NK-92 treated with Interleukin-12 subunit alpha and Interleukin-12 subunit beta, amount 100 ng/mL, for 24 hours (cell line): ENCODE data around the gene PKDCC.

Source experiments
- DNase-seq: peaks from one replicate; lab custom pipeline; 2025; lab: John Stamatoyannopoulos, UW

Gene PKDCC

GRCh38 chr2:42047488-42048298, at the start of gene PKDCC:
Gene PKDCC, plus strand, starts transcription at chr2:42048021. Its CDS starts 179 bp downstream, at chr2:42048200.
- no peak for DNase-seq

GRCh38 chr2:41998186-41999127, 49.4 kb upstream of the PKDCC start:
- DNase-seq: no peak

DNA sequence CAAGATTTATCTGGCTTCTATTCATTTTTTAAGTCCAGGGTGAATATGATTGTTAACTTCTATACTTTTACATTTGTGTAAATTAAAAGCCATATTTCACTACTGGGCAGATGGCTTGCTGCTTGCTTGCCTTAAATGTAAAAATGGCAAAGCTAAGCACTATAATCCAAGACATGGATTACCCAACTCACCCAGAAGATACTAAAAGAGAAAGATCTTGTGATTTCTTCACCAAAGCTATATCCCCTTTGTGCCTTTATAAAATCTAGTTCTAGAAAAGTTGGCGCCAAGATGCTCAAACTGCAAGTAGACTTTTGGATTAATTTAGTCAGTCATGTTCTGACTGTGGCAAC, 48.7 kb upstream of the PKDCC start:
- DNase-seq: no peak

DNA sequence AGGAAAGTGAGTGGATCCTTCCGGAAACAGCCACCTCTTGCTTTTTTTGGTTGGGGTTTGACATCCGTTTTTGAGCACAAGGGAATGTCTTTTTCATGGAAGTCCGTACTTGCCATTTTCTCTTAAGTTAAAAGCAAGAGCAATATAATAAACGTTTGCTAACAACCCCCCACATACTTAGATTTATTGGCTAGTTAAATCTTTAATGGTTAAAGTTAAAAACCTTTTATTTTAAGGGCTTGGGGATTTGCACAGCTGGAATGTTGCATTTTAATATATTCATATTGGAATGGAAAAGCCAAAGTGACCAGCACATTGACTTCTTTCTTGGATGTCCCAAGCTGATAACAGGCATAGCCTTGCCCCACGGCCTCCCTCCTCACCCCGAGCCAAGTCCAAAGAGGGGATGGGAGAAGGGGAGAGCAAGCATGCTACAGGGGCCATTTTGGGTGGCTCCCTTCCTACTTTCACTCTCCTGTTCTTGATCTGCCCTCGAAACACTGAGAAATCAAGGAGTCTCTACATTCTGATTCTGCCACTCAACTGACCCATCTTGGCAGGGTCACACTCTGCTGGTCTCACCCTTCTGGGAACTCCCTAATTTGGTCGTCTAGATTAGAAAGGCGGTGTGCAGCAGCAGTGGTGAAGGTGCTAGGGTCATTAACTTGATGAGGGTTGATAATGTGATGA, 48.1 kb upstream of the PKDCC start:
- no peak for DNase-seq

DNA sequence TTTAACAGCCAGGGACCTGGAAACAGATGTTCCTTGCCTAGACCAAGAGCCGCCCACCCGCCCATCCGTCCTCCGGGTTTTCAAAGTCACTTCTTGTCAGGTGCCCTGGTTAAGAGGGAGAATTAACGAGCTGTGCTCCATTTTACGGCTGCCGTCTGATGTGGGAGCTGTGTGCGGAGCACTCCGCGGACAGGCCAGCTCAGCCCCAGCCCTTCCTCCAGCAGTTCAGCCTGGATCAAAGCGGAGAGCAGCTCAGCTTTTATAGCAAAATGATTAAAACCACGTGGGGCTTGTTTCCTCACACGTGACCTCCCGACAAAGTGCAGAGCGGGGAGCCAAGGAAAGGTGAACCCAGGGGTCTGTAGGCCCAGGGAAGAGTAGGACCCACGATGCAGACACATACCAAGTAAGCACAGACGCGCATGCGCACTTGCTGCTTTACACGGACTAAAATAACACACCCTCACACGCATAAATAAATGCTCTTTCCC, 46.1 kb upstream of the PKDCC start:
- no peak for DNase-seq

- no peak for DNase-seq
Measured at GRCh38 chr2:42007551-42007950, 40.3 kb upstream of the PKDCC start.

DNA sequence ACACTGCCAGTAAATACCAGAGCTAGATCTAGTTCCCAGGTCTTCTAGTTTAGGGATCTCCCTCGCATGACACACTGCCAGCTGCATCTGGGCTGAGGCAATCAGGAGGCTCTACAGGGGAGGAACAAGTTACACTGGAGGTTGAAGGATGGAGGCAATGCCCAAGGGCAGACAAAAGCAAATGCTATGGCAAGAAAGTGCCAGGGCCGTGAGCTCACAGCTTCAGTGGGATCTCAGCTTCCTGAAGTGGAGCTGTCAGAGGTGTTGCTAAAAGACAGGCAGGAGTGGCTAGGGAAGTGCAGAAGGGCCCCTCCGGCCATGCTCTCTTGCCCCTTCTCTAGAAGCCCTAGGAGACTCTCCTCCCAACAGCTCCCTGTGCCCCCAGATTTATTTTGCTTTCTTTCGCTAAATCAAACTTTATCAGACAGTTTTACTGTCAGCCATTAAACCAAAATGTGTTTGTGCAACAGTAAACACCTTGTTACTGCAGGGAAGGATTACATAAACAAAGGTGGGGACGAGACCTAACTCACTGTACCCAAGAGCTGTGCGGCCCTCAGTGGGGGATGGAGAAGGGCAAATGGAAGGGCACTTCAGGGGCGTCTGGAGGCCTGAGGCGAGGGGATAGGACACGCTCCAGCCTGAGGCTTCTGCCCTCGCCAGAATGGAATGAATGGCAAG, 39.4 kb upstream of the PKDCC start:
- no peak for DNase-seq

GRCh38 chr2:42009657-42010580, 37.9 kb upstream of the PKDCC start:
- no peak for DNase-seq

DNA sequence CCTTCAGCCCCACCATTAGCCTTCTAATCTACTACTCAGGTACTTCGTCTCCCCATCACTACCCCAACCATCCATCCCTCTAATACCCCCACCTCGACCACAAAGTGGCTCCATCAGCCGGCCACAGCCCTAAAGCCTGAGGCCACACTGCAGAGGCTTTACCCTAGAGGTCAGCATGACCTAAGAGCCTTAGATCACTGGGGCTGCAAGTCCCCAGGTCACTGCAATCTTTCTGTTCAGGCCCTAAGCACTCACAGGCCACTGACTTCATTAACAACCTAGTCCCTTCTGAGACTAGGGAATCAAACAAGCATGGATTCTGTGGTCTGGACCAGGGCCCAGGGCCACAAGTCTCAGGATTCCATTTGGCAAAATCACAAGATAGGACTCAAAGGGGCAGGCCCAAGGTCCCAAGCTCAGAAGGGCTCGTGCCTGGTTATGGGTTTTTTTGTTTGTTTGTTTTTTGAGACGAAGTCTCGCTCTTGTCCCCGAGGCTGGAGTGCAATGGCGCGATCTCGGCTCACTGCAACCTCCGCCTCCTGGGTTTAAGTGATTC, 37.0 kb upstream of the PKDCC start:
- DNase-seq: no peak

GRCh38 chr2:42012137-42012536, 35.7 kb upstream of the PKDCC start:
- no peak for DNase-seq

DNA sequence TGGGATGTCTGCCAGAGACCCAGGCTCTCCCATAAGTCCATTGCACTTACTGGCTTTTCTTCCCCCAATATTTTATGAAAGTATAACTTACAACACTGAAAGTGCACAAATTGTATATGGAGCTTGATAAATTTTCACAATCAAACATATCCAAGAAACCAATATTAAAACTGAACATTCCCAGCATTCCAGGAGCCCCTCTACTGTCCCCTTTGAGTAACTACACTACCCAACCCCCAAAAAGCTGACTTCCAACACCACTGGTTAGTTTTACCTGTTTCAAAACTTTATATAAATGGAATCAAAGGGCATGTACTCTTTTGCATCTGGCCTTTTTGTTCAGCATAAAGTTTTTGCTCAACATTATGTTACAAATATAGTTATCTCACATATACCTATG, 35.2 kb upstream of the PKDCC start:
- no peak for DNase-seq

- no peak for DNase-seq
Measured at GRCh38 chr2:42013409-42013808, 34.4 kb upstream of the PKDCC start.

DNA sequence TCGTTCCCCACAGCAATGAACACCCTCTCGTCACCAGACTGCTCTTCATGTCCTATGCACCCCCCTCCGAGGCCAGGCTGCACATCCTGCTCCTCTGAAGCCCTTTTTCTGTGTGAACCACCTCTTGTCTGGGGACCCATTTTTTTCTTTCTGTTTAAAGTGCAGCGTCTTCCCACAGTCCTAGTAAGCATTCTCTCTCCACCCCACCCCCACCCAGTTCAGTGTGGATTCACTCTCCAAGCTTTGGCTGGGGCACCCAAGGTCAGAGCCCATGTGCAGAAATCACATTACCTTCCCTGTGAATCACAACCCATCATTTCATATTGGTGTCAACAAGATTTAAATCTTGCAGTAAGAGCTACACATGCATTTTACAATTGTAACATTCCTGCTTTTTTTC, 26.4 kb upstream of the PKDCC start:
- no peak for DNase-seq

GRCh38 chr2:42025151-42025582, 22.7 kb upstream of the PKDCC start:
- DNase-seq: no peak

- no peak for DNase-seq
Measured at GRCh38 chr2:42026272-42026671, 21.5 kb upstream of the PKDCC start.

DNA sequence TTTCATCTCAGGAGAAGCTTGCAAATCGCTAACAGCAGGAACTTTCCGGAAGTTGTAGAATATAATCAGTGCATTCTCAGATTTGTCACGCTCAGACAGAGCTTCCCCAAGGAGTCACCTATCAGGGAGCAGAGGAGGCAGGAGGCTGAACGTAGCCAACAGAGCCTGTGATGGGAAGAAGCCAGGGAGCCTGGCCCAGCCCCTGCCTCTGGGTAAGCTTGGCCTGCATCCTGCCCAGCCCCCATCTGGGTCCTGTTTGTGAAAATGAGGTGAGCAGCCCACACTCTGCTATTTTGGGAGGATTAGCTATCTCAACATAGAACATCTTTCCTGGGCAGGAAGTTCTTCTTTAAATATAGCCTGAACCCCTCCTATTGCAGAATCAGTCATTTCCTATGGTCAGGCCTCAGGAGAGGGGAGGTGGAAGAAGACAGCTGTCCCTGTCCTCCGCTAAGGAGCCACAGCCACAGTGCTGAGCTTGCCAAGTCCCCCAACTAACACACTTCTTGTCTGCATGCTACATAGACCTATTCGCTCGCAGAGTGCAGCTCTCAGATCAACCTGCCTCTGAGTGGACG, 19.2 kb upstream of the PKDCC start:
- DNase-seq: peak; percentile 15

DNA sequence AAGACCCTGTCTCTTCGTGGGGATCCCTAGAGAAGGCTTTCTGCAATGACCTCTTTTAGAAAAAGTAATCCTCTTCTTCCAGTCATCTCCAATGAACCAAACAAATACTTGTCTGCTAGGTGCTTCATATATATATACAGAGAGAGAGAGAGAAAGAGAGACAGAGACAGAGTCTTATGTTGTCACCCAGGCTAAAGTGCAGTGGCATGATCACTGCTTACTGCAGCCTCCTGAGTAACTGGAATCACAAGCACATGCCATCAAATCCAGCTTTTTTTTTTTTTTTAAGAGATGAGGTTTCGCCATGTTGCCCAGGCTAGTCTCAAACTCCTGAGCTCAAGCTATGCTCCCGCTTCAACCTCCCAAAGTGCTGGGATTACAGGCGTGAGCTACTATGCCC, 18.6 kb upstream of the PKDCC start:
- DNase-seq: no peak

GRCh38 chr2:42029639-42030199, 18.1 kb upstream of the PKDCC start:
- DNase-seq: no peak

- DNase-seq: no peak
Measured at GRCh38 chr2:42030200-42030759, 17.5 kb upstream of the PKDCC start.
